Lung (tissue), 12 donors: ENCODE data around the gene CFAP65. TPM values are rescaled to one million over a fixed set of nuclear protein-coding genes. Genes with fewer than 3 reads are reported as not detected.

Experiments used
- ATAC-seq: fragments of 200-7000 bp; cut with Tn5 transposase; one replicate; pipeline ENCODE4 v1.9.1; 2020; ENCODE audit warnings: moderate number of reproducible peaks; ENCODE audit not compliant: insufficient read depth, low FRiP score
- DNase-seq, 3 donors: peaks; one replicate each; pipeline ENCODE4 v3.0.0-alpha.2; 2013 to 2017
- H3K27ac ChIP-seq, 2 donors: one replicate each; pipeline ENCODE4 v1.5.1; 2013; ENCODE audit warnings: mild to moderate bottlenecking in 2 of 2, moderate library complexity in 2 of 2, control low read depth in 1 of 2, inconsistent platforms in 1 of 2, low read depth in 1 of 2, low read length in 1 of 2
- H3K27me3 ChIP-seq, 3 donors: one replicate each; pipeline ENCODE4 v1.5.1; 2013; ENCODE audit warnings: low read length in 2 of 3; ENCODE audit not compliant: control insufficient read depth in 3 of 3, insufficient read depth in 3 of 3
- H3K36me3 ChIP-seq, 4 donors: one replicate each; pipeline ENCODE4 v1.5.1; 2013; ENCODE audit warnings: low read length in 4 of 4, mild to moderate bottlenecking in 1 of 4, moderate library complexity in 1 of 4; ENCODE audit not compliant: control insufficient read depth in 4 of 4, insufficient read depth in 4 of 4
- H3K4me1 ChIP-seq, 5 donors: one replicate each; pipeline ENCODE4 v1.5.1; 2013; ENCODE audit warnings: low read length in 5 of 5, mild to moderate bottlenecking in 2 of 5, moderate library complexity in 1 of 5; ENCODE audit not compliant: control insufficient read depth in 5 of 5, insufficient read depth in 5 of 5
- H3K4me3 ChIP-seq: one replicate; pipeline ENCODE4 v1.5.1; 2013; ENCODE audit warnings: mild to moderate bottlenecking, control low read depth, moderate library complexity
- H3K9ac ChIP-seq, 2 donors: one replicate each; pipeline ENCODE4 v1.5.1; 2013; ENCODE audit warnings: low read length in 2 of 2, control low read depth in 1 of 2; ENCODE audit not compliant: insufficient read depth in 1 of 2
- H3K9me3 ChIP-seq, 4 donors: one replicate each; pipeline ENCODE4 v1.5.1; 2013; ENCODE audit warnings: low read length in 3 of 4, mild to moderate bottlenecking in 1 of 4, moderate library complexity in 1 of 4; ENCODE audit not compliant: control insufficient read depth in 4 of 4, insufficient read depth in 3 of 4
- WGBS, 2 donors: extraction: QIAGEN DNeasy Blood & Tissue Kit; methylation state at CpG; one replicate each; pipeline ENCODE4 v1.1.7; 2013; 5-methylcytosine and 5-hydroxymethylcytosine counted together
- polyA plus RNA-seq, 2 donors: library from polyadenylated mRNA; stranded (reverse); fragments of 200-250 nt; gene quantifications; one replicate each; pipeline ENCODE4 v1.2.1, GENCODE V29; 2013
- total RNA-seq, 2 donors: library from RNA; depleted of rRNA in 1 of 2; stranded (reverse); fragments of >200 nt in 1 of 2; gene quantifications; one replicate each; pipeline ENCODE4 v1.2.1, GENCODE V29; 2014 to 2021
- TF ChIP-seq, protein P1 (sequence below): IDR thresholded peaks from 2 replicates; pipeline ENCODE4 v1.5.1; 2012; ENCODE audit warnings: mild to moderate bottlenecking; ENCODE audit errors: control extremely low read depth, extremely low read depth
- donor health status: control.
- donor health status: control.
- donor health status: Bipolar disorder and iron deficiency.
- donor health status: healthy.
- donor health status: DM: yes; HTN: yes; CAD: no.

CFAP65 gene
- total and polyA plus RNA-seq, 4 donors = 3.9 to 16.5 (median 8.1) TPM

DNA sequence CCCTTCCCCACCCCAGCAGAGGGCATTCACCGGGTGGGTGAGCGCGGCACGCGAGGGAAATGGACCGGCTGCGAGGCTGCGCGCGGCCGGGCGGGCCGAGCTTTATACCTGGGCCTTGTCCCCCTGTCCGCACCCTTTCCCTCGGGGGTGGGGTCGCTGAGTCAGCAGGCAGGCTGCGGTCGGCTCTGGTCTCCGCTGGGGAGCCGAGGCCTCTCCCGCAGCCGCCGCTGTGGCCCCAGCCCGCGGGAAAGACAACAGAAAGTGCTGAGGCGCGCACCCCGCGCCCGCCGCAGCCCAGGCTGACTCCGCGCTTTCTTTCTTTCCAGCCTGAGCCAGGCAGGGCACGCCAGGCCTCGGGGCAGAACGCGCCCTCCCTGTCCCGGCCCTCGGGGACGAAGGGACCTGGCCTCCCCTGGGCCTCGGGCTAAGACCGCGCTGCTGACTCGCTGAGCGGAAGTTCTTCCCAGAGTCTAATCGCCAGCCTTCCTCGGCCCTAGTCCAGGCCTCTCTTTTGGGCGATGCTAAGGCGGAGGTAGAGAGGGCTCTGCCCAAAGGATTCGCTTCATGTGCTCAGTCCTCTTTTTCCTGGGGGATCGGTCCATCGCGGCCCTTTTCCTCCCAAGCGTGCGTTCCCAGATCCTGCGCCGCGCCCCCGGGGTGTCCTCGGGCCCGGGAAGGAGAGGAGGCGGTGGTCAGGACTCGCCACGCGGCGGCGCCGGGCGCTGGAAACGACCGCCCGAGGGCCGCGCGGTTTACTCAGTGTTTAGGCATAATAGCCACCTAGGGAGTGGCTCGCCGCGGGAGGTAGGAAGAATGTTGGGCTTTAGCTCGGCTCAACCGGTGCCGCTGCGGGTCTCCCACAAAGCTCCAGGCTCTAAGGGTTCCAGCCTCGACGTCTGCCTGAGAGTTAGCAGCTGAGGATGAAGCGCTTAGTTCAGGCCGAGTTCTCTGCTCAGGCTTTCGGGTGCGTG is 47.7 kb downstream of the CFAP65 start, which contains the start of gene CRYBA2:
TSS of gene CRYBA2 (minus strand) at position 78 of the 971 bp plus-strand sequence. CDS start 246 bp downstream, outside the sequence.
- Histone ChIP-seq H3K36me3 (no peaks in the 10 kb centered on the region), H3K9me3 (peaks cover 0 to 8% (median 0%) of the 10 kb centered on the region in 4 donors), H3K9ac (no peak within 1 kb of the TSS), H3K27me3 (peaks cover 5 to 91% (median 71%) of the 10 kb centered on the region in 3 donors), H3K4me3 (no peak within 1 kb of the TSS), H3K4me1 (peaks cover 0 to 27% (median 10%) of the 10 kb centered on the region in 5 donors), H3K27ac (no peak within 1 kb of the TSS)
- ATAC-seq (no peak), DNase-seq (peak in 1 of 3 donors; percentile 12)
- 1 to 2% methylated on average over 73 to 88 of the region's 88 CpGs for WGBS, 2 donors
- TF ChIP-seq, protein P1, sequence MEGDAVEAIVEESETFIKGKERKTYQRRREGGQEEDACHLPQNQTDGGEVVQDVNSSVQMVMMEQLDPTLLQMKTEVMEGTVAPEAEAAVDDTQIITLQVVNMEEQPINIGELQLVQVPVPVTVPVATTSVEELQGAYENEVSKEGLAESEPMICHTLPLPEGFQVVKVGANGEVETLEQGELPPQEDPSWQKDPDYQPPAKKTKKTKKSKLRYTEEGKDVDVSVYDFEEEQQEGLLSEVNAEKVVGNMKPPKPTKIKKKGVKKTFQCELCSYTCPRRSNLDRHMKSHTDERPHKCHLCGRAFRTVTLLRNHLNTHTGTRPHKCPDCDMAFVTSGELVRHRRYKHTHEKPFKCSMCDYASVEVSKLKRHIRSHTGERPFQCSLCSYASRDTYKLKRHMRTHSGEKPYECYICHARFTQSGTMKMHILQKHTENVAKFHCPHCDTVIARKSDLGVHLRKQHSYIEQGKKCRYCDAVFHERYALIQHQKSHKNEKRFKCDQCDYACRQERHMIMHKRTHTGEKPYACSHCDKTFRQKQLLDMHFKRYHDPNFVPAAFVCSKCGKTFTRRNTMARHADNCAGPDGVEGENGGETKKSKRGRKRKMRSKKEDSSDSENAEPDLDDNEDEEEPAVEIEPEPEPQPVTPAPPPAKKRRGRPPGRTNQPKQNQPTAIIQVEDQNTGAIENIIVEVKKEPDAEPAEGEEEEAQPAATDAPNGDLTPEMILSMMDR = no peak

DNA sequence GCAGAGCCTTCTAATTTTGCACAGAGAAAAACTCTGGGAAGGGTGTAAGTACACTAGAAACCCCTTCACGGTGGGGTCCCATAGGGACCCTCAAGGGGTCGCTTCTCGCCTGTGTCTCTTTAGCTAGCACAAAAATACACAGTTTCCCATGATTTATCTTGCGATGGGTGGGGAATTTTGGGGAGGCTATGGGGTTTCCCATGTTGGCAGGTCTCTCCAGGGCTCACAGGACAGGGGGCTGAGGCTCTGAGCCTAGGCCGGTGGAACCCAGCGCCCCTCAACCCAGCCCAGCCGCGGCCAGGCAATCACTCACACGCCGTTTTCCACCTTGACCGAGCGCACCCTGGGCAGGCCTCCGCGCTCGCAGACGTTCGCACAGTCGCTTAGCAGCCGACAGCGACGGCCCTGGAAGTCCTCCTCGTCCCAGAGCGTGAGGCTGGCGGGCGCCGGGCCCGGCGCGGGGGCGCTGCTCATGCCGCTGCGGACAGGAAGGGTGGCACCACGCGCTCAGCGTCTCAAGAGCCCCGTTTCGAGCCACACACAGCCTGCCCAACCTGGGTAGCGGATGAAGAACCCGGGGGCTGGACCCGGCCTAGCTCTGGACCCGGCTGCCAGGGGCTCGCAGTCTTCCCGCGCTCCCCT is 48.5 kb downstream of the CFAP65 start:
- no peaks in the 10 kb centered on the region for H3K36me3 ChIP-seq
- H3K9me3 ChIP-seq = peaks cover 0 to 8% (median 0%) of the 10 kb centered on the region in 4 donors
- 3% methylated on average over 43 to 44 of the region's 44 CpGs for WGBS, 2 donors
- H3K9ac ChIP-seq = no peak overlapping the region
- DNase-seq (no peak), ATAC-seq (no peak)
- H3K27ac ChIP-seq = no peak overlapping the region
- TF ChIP-seq, protein P1 = no peak
- H3K27me3 ChIP-seq = peaks cover 5 to 90% (median 73%) of the 10 kb centered on the region in 3 donors
- peaks cover 0 to 24% (median 10%) of the 10 kb centered on the region in 5 donors for H3K4me1 ChIP-seq
- H3K4me3 ChIP-seq = no peak overlapping the region

DNA sequence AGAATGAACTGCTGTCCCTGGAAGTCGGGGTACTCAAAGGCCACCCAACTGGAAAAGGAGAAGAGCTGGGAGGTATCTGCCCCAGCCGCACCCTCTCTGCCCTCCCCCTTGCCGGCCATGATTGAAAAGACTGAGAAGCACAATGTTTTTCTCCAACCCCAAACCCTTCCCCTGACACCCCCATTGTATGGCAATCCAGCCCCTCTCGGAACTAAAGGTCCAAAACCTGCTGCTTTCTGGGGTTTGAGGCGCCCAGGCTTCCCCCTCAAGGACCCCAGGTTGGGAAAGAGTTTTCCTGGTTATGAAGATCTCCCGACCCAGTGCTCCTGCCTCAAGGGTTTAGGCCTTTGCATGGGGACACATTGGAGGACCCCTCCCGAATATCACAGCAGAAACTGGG is 49.1 kb downstream of the CFAP65 start:
- no peak overlapping the region for H3K4me3 ChIP-seq
- H3K36me3 ChIP-seq = no peaks in the 10 kb centered on the region
- 10% methylated on average over 7 of the region's 7 CpGs for WGBS, 2 donors
- peaks cover 0 to 8% (median 0%) of the 10 kb centered on the region in 4 donors for H3K9me3 ChIP-seq
- peaks cover 0 to 24% (median 10%) of the 10 kb centered on the region in 5 donors for H3K4me1 ChIP-seq
- DNase-seq (no peak), ATAC-seq (no peak)
- no peak overlapping the region for H3K27ac ChIP-seq
- H3K27me3 ChIP-seq = peaks cover 8 to 93% (median 79%) of the 10 kb centered on the region in 3 donors
- TF ChIP-seq, protein P1 = no peak
- H3K9ac ChIP-seq = no peak overlapping the region
